NCI-H1048 (cell line): ENCODE data around the gene PLOD3.
A peak's percentile ranks its signal among the peaks of the same experiment; 100 is the strongest.
"Not testable (repeated sequence)": the region's sequence is repeated elsewhere in the genome, so short reads cannot be mapped to it uniquely, and the experiment has no call there.

Experiments used
- DNase-seq: peaks from one replicate; lab custom pipeline; 2025; lab: John Stamatoyannopoulos, UW

Gene PLOD3, protein sequence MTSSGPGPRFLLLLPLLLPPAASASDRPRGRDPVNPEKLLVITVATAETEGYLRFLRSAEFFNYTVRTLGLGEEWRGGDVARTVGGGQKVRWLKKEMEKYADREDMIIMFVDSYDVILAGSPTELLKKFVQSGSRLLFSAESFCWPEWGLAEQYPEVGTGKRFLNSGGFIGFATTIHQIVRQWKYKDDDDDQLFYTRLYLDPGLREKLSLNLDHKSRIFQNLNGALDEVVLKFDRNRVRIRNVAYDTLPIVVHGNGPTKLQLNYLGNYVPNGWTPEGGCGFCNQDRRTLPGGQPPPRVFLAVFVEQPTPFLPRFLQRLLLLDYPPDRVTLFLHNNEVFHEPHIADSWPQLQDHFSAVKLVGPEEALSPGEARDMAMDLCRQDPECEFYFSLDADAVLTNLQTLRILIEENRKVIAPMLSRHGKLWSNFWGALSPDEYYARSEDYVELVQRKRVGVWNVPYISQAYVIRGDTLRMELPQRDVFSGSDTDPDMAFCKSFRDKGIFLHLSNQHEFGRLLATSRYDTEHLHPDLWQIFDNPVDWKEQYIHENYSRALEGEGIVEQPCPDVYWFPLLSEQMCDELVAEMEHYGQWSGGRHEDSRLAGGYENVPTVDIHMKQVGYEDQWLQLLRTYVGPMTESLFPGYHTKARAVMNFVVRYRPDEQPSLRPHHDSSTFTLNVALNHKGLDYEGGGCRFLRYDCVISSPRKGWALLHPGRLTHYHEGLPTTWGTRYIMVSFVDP

GRCh38 chr7:101217388-101218235 lies at the start of gene PLOD3, which contains the start of gene ZNHIT1:
Gene PLOD3, minus strand, starts transcription at chr7:101217581. Its CDS starts 307 bp downstream, at chr7:101217274.
Gene ZNHIT1, plus strand, starts transcription at chr7:101218165. Its CDS starts 31 bp downstream, at chr7:101218196.
- peak; percentile 91 for DNase-seq

- no peak for DNase-seq
Observed at GRCh38 chr7:101265622-101266516, 48.5 kb upstream of the PLOD3 start.

- DNase-seq = not testable (repeated sequence)
Observed at GRCh38 chr7:101264102-101264706, 46.8 kb upstream of the PLOD3 start.

GRCh38 chr7:101258243-101258731 lies 40.9 kb upstream of the PLOD3 start:
- DNase-seq = no peak

- DNase-seq = no peak
Observed at GRCh38 chr7:101255796-101256195, 38.4 kb upstream of the PLOD3 start.

DNA sequence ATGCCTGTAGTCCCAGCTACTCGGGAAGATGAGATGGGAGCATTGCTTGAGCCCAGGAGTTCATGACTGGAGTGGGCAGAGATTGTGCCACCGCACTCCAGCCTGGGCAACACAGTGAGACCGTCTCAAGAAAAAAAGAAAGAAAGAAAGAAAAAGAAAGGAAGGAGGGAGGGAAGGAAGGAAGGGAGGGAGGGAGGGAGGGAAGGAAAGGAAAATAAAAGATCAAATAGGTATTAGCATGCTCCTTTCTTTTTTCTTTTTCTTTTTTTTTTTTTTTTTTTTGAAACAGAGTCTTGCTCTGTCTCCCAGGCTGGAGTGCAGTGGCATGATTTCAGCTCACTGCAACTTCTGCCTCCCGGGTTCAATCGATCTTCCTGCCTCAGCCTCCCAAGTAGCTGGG lies 35.8 kb upstream of the PLOD3 start:
- not testable (repeated sequence) for DNase-seq

- peak; percentile 95 for DNase-seq
Observed at GRCh38 chr7:101251871-101252659, 34.7 kb upstream of the PLOD3 start.

GRCh38 chr7:101250324-101250723 lies 32.9 kb upstream of the PLOD3 start:
- DNase-seq = no peak

- no peak for DNase-seq
Observed at GRCh38 chr7:101248276-101248675, 30.9 kb upstream of the PLOD3 start.

GRCh38 chr7:101245147-101245668 lies 27.8 kb upstream of the PLOD3 start:
- no peak for DNase-seq

- DNase-seq = peak; percentile 68
Observed at GRCh38 chr7:101244375-101245146, 27.2 kb upstream of the PLOD3 start, which contains the start of gene FIS1. Gene FIS1, minus strand, starts transcription at chr7:101245081. Its CDS starts 77 bp downstream, at chr7:101245004.

GRCh38 chr7:101243646-101244374 lies 26.4 kb upstream of the PLOD3 start:
- DNase-seq = no peak

GRCh38 chr7:101241443-101242349 lies 24.3 kb upstream of the PLOD3 start:
- no peak for DNase-seq

- DNase-seq = no peak
Observed at GRCh38 chr7:101241015-101241363, 23.6 kb upstream of the PLOD3 start.

DNA sequence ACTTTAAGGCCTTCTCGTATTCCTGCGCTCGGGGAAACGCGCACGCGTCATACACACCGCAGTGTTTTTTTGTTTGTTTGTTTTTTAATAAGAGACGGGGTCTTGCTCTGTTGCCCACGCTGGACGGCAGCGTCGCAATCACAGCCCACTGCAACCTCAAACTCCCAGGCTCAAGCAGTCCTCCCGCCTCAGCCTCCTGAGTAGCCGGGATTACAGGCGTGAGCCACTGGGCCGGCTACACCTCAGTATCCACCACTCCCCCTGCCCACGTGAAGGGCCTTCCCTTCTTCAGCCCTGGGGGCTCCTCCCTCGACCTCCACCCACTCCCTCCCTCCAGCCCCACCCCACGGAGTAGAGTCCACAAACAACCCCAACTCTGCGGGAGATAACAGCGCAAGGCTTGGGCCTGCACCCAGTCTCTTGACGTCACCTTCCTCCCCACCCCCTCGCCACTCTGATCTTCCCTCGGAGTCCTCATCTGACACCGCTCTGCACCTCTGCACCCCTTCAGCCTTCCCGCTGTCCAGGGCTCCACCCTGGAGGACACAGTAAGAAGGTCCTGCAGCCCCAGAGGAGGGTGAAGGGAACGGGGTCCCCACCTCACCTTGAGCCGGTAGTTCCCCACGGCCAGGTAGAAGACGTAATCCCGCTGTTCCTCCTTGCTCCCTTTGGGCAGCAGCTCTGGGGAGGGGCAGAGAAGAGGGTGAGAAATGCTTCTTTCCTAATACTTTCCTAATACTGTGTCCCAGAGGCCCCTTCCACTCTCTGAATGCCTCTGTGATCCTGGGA lies 23.0 kb upstream of the PLOD3 start:
- DNase-seq = no peak

DNA sequence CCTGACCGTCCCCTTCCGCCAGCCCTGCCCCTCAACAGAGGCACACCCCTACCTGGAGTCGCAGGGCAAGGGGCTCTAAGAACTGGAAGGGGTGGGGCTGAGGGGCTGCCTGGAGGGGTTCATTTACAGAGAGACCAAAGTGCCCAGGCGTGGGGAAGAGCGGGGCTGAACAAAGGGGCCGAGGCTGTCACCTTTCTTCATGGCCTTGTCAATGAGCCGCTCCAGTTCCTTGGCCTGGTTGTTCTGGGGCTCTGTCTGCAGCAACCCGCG lies 22.5 kb upstream of the PLOD3 start:
- DNase-seq = no peak
